ENCODE results near the gene NUF2. TPM values are rescaled to one million over a fixed set of nuclear protein-coding genes. Genes with fewer than 3 reads are reported as not detected.

NUF2 gene
- total RNA-seq, 1 experiment from 2014 or later, result 30.7 TPM

DNA sequence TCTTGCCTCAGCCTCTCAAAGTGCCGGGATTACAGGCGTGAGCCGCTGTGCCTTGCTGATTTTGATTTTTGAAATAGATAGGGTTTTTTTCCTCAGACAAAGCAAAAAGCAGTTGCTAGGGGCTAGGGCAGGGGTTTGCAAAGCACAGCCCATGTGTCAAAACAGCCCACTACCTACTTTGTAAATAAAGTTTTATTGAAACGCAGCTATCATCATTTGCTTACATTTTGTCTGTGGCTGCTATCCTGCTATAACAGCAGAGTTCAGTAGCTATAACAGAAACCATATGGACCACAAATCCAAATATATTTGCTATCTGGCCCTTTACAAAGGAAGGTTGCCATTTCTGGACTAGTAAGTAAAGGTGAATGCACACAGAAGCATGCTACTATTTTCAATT lies 44.8 kb downstream of the NUF2 start:
- Histone ChIP-seq H3T11ph (ENCODE audit: low read length) (no peak overlapping the region), H2BK120ac (ENCODE audit: low read depth, low read length, poor library complexity, severe bottlenecking) (no peak overlapping the region), H3K9ac (ENCODE audit: extremely low read depth, insufficient read length, low read length) (no peak overlapping the region), H3K23me2 (ENCODE audit: insufficient read length, low read depth, low read length, poor library complexity, severe bottlenecking) (no peaks in the 10 kb centered on the region), H3K18ac (ENCODE audit: insufficient read length, low read depth, low read length) (no peak overlapping the region), H3K9me3 (ENCODE audit: control insufficient read depth, low read depth, low read length) (no peaks in the 10 kb centered on the region), H2BK15ac (ENCODE audit: low read depth, low read length) (no peak overlapping the region), H3K27me3 (ENCODE audit: insufficient read depth, low read length) (no peaks in the 10 kb centered on the region), H3K4ac (ENCODE audit: low read depth, low read length) (no peak overlapping the region), H2BK12ac (ENCODE audit: insufficient read length, low read depth, low read length) (no peak overlapping the region), H2BK20ac (ENCODE audit: low read depth, low read length, poor library complexity, severe bottlenecking) (no peak overlapping the region), H2BK5ac (ENCODE audit: insufficient read length, low read length) (no peak overlapping the region), H4K5ac (ENCODE audit: insufficient read length, low read depth, low read length) (no peak overlapping the region), H3K23ac (ENCODE audit: insufficient read length, low read depth, low read length) (no peak overlapping the region), H3K27ac (ENCODE audit: insufficient read length, low read depth, low read length) (no peak overlapping the region), H4K20me1 (ENCODE audit: control insufficient read depth, insufficient read depth, insufficient read length) (no peaks in the 10 kb centered on the region), H3K79me2 (ENCODE audit: insufficient read depth, low read length) (no peaks in the 10 kb centered on the region), H2AFZ (ENCODE audit: low read length) (no peak overlapping the region), H4K91ac (ENCODE audit: insufficient read length, low read depth, low read length) (no peak overlapping the region), H4K8ac (replicated peaks; ENCODE audit: insufficient read length, low read depth, low read length) (no peak overlapping the region), H3K4me1 (ENCODE audit: insufficient read depth, low read length) (no peaks in the 10 kb centered on the region), H3K4me2 (ENCODE audit: insufficient read depth, insufficient read length, low read length) (no peak overlapping the region), H3K56ac (ENCODE audit: insufficient read length, low read depth, low read length) (no peak overlapping the region), H3K79me1 (ENCODE audit: insufficient read depth, low read depth, low read length, poor library complexity, severe bottlenecking) (no peaks in the 10 kb centered on the region), H2AK5ac (ENCODE audit: insufficient read length, low read length) (no peak overlapping the region), H3K14ac (ENCODE audit: insufficient read depth, low read length) (no peak overlapping the region)
- no peak overlapping the region for H3K4me3 Mint-ChIP-seq
- WGBS (ENCODE audit: extremely low coverage, insufficient read length, low lambda C conversion rate), result no CpG with 5 or more reads among the region's 4 CpGs
- no peak overlapping the region for H3K27ac Mint-ChIP-seq
- no peaks in the 10 kb centered on the region for H3K9me3 Mint-ChIP-seq
- DNase-seq, result no peak
- TF ChIP-seq, protein P1, sequence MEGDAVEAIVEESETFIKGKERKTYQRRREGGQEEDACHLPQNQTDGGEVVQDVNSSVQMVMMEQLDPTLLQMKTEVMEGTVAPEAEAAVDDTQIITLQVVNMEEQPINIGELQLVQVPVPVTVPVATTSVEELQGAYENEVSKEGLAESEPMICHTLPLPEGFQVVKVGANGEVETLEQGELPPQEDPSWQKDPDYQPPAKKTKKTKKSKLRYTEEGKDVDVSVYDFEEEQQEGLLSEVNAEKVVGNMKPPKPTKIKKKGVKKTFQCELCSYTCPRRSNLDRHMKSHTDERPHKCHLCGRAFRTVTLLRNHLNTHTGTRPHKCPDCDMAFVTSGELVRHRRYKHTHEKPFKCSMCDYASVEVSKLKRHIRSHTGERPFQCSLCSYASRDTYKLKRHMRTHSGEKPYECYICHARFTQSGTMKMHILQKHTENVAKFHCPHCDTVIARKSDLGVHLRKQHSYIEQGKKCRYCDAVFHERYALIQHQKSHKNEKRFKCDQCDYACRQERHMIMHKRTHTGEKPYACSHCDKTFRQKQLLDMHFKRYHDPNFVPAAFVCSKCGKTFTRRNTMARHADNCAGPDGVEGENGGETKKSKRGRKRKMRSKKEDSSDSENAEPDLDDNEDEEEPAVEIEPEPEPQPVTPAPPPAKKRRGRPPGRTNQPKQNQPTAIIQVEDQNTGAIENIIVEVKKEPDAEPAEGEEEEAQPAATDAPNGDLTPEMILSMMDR (conservative IDR thresholded peaks at IDR 0.05), result no peak
- peaks cover 7 to 9% of the 10 kb centered on the region in 2 experiments for H3K4me1 Mint-ChIP-seq
- H3K27me3 Mint-ChIP-seq (ENCODE audit: low read depth), result no peaks in the 10 kb centered on the region
- peaks cover 0 to 1% (median 0%) of the 10 kb centered on the region in 3 experiments; a peak in 1 of 7 replicates for H3K36me3 Mint-ChIP-seq (ENCODE audit: insufficient read depth in 1 of 3, low read depth in 3 of 3)

Data from H9 (cell line).